HG03565 (cell line): Measurements from ENCODE around the gene NAT10.
"Not testable (repeated sequence)": the region's sequence is repeated elsewhere in the genome, so short reads cannot be mapped to it uniquely, and the experiment has no call there.

Experiments
- ATAC-seq: cut with Tn5 transposase; IDR thresholded peaks from one replicate; pipeline ENCODE4 v1.9.1; 2021; ENCODE audit warnings: mild to moderate bottlenecking, moderate library complexity; ENCODE audit not compliant: unreplicated experiment

The NAT10 gene

DNA sequence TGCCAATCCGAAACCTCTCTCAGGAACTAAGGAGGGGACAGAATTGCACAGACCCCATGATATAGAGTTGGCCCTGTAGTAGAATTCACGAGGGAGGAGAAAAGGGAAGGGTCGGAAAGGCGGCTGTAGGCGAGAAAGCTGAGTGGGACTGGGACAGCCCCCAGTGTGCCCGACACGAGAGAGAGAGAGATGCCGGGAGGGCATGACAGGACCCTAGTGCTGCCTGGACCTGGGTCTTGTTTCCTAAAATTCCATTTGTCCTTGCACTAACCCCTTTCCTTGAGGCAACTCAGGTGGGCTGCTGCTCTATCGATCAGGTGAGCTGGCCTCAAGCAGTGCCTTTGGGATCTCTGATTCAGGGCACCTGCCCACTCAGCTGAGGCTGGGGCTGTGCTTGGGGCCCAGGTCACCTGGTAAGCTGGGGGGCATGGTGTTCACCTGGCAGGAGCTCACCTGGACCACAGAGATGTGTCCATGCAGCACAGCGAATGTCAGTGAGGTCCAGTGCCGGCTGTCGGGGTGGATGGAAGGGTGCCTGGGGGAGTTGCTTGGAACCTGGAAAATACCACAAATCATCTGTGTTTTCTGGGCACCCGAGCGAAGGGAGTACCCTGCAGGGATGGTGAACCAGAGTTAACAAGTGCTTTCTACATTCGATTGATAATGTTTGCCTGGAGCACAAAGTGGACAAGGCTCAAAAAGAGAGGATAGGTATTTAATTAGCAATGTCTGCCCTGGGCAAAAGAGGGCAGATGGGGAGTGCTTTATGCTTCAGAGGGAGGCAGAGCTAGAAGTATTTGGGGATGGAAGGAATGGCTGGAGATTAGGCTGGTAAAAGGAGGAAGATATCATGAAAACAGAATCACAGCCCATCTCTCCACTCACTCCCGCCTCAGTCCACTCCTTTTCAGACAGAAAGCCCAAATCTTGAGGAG, 61.6 kb downstream of the NAT10 start:
- no peak for ATAC-seq

DNA sequence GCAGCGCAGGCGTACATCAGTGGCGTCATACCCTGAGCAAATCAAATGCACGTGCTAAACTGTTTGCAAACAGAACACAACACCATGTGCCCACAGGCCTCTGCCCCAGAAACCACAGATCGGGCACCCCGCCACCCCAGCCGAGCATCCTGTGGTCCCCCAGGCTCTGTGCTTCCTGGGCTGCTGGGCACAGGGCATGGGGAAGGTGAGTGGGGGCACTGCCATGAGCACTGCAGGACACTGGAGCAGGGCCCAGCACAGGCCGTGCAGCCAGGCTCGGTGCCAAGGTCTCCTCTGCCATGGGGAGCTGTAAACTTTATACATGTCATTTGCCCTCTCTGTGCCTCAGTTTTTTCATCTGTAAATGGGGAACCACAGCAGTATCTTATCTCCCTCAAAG, 62.5 kb downstream of the NAT10 start:
- ATAC-seq, result no peak

DNA sequence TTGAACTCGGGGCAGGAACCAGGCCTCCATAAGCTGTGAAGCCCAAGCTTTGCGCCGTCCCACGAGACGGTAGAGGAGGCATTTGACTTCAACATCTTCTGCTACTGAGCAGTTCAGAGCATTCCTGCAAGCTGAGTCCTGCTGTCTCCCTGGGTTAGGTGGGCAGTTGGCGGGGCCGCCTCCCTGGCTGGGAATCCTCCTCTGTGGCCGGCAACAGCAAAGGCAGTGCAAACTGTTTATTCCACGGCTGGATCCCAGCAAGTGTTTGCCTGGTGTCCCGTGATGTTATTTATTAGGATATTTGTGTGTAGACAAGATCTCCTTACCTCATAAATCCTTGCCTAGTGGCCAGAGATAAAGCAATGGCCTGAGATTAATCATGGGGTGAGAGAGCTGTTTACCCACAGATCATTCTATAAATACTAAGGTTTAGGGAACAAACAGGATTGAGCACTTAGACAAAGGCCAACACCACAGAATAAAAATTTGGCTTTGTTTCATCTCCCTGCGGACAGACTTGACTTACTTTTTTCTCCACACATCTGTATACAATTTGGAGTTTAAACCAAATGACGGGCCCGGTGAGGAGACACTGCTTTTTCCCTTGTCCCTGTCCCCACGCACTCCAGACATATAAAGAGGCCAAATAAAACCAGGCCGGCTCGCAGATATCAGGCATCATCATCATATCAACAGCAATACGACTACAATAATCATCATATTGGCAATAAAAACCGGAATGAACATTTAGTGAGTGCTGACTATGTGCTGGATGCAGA, 63.4 kb downstream of the NAT10 start:
- no peak for ATAC-seq

DNA sequence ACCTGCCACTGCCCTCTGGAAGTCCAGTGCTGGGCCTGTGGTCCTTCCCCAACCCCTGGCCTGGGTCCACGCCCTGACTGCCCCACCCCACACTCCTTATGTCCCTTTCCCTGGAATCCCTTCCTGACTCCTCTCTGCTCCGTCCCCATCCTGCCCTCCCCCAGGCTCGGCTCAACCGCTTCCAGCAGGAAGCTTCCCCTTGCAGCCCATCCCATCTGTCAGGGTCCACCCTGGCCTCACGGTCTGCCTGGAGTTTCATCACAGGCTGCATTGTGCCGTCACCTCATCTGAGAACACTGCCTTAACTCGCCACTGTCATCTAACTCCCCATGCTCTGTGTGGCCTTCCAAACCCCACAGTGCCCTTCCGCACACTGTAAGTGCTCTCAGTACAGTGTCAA, 64.3 kb downstream of the NAT10 start:
- ATAC-seq, result no peak

DNA sequence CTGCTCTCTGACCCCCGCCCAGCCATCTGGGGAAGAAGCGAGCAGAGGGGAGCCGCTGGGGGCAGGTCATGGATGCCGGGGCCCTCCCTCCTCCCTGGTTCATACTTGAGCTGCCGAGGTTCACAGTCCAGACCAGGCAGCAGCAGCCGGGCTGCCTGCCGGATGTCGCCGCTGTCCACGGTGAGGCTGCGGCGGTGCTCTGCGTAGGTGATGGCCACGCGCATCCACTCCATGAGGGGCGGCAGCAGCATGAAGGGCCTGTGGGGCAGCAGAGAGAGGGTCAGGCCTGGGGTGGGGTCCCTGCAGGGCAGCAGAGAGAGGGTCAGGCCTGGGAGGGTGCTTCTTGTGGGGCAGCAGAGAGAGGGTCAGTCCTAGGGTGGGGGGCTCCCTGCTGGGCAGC, 67.6 kb downstream of the NAT10 start:
- no peak for ATAC-seq

DNA sequence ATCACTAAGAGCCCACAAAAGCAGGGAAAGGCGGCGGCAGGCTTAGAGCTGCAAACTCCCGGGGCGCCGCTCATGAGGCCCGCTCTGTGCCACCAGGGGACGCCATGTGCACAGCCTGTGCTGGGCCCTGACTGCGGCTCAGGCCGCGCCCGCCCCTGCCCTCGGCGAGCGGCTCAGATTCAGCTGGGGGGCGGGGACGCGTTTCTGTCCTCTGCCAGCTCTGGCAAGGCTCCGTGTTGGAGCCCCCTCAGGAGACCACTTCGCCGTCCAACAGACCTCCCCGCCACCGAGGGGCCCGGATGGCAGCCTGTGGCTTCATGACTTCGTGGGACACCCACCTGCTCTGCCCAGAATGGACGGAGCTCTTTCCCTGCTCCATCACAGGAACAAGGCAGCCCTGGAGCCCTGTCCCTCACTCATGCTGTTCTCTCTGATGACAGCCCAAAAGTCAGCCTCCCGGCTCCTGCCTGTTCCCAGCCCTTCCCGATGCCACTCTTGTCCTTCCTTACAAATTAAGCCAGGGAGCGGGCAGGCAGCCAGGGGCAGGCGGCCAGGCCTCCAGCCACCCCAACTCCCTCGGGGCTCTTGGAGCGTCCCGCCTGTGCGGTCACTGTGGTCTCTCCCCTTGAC, 69.1 kb downstream of the NAT10 start:
- ATAC-seq, result peak; percentile 60

DNA sequence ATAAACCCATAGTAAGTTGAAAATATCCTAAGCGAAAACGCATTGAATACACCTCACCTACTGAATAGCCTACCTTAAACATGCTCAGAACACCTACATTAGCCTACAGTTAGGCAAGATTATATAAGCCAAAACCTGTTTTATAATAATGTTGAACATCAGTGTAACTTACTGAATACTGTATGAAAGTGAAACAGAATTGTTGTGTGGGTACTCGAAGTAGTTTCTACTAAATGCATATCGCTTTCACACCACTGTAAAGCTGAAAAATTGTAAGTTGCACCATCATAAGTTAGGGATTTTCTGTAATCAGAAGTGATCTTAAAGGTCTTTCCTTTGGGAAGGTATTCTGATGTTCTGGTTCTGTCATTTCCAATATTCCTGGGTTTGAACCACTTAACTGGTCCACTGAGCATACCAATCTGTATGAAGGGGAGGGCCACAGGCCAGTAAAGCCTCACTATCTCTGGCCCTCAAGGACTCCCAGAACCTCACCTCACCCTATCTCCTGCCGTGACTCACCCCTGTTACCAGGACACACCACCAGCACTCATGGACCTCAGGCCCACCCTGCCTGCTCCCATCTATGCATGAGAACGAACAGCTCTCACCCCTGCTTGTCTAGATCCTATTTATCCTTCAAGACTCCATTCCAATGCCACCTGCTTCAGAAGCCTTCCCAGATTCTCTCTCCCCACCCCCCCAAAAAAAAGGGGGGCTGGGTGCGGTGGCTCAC, 70.0 kb downstream of the NAT10 start:
- no peak for ATAC-seq

DNA sequence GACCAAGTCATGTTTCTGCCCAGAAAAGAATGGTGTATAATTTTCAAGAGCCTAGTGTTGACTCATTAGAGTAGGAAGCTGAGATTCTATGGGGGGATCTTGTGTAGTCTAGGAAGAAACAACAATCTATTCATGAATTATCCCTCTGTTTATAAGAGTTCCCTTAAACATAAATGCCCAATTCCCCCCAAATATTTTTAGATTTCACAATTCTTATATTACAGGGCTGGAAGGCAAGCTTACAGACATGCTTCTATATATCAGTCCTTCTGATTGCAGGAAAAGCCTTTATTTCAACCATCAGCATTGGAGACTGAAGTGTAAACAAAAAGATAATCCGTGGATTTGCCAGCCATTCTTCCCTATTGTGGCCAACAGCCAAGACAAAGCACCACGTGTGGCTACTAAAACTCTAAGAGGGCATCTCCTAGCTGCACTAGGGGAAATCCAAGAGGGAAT, 71.4 kb downstream of the NAT10 start:
- no peak for ATAC-seq

DNA sequence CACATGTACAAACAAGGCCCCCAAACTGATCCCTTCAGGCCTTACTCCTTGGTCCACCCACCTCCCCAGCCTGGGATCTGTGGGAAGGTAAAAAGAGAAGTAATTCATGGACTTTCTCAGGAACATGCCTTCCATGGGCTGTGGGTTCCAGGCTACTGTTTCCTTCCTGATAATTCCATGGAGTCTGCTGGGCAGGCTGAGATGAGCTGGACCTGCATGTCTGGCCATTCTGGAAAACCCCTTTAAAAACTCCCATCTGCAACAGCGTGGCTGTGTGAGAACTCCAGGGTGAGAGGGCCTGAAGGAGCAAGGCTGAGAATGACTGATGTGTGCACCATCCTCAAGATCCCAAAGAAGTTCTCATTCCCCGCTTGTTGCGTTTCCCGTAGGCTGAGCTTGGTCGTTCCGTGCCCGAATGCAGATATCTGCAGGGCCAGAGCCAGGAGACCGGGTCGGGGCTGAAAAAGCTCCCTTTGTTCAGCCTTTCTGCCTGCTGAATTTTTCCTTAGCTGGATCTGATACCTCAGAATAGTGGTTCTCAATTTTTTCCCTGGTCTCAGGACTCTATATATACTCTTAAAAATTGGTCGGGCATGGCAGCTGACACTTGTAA, 72.9 kb downstream of the NAT10 start:
- ATAC-seq, result no peak

DNA sequence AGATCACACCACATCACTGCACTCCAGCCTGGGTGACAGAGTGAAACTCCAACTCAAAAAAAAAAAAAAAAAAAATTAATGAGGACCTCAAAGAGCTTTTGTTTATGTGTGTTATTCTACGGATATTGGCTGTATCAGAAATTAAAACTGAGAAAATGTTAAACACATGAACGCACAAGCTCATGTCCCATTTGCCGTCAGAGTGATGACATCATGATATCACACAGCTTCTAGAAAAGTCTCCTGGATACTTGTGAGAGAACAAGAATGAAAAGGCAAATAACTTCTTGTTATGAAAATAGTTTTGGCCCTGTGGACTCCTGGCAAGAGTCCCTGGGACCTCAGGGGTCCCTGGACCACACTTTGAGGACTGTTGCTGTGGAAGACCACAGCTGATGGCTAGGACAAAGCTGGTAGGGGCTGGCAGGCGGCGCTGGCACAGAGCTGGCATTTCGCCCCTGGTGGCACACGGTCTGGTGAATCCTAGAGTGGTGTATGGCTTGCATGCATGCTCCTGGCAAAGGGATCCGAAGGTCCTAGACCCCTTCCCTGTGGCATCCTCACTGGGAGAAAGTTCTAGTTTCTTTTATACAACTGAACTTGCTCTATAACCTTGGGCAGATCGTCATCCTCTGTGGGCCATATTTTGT, 73.7 kb downstream of the NAT10 start:
- no peak for ATAC-seq

DNA sequence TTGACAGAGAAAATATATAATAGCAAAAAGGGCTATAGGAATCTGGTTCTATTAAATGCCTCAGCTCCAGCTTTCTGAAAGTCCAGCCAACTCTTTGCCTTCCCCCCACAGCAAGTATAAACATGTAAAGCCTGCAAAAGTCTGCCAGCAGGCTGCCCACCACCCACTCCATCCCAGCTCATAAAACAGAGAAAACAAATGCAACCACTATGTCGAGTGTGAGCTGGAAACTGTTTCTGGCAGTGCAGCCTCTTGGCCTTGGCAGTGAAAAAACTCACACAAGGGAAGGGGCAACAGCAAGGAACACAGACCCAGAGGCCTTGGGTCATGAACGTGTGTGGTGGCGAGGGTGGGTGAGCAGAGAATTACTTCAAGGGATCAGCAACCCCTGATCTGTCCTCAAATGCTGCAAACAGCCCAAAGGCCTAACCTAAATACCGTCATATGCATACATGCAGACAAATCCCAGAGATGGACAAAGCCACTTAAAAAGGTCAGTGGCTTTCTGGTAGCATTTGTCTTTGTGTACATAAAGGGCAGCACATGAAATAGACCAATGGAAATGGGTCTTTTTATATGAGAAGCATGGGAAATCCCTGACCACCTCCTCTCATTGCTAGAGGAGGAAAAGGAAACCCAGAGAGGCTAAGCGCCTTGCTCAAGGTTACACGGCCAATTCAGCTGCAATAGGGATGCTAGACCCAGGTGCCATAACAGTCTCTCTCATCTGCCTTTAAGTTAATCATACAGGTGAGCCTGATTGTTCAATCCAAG, 74.8 kb downstream of the NAT10 start:
- ATAC-seq, result no peak

DNA sequence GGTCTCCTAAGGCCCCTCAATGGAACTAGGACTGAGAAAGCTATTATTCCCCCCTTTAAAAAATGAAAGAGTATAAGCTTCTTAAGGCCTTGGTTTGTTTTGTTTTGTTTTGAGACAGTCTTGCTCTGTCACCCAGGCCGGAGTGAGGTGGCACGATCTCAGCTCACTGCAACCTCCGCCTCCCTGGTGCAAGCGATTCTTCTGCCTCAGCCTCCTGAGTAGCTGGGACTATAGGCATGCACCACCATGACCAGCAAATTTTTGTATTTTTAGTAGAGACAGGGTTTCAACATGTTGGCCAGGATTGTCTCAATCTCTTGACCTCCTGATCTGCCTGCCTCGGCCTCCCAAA, 75.4 kb downstream of the NAT10 start:
- not testable (repeated sequence) for ATAC-seq

DNA sequence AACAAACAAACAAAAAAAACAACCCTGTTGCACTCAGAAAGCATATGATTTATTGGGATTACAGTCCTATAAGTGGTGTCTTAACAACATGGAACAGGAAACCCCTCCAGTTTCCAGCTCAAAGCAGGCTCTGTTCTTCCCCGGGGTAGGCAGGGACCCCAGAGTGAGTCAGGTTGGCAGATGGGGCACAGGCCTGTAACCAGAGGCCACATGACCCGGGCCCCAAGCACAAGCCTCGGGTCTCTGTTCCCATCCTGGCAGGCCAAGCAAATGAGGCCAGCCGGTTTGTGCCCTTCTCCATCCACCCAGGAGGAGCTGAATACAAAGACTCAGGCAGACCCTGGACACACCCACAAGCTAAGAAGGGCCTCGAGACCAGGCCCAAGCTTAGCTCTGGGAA, 75.8 kb downstream of the NAT10 start:
- ATAC-seq, result no peak

DNA sequence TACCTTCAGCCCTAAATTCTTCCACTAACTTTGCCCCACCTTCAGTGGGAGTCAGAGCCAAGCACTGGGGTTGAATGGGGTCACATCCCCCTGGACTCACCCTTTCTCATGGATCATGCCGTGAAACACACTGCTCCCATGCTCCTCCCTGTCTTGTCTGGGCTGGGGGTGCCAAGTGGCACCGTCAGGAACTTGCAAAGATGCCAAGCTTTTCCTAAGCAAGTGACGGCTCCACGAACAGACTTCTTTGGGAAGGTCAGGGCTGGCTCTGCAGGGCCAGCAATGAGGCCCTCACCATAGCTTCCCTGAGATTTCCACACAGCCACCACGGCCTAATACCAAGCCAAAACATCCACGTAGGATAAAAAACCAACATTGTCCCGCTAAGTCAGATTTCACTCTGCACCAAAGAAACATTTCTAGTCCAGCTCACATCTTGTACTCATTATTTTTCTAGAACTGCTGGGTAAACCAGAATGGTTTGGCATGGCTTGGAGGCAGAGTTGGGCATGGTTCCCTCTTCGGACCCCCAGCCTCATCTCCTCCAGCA, 76.5 kb downstream of the NAT10 start:
- no peak for ATAC-seq

DNA sequence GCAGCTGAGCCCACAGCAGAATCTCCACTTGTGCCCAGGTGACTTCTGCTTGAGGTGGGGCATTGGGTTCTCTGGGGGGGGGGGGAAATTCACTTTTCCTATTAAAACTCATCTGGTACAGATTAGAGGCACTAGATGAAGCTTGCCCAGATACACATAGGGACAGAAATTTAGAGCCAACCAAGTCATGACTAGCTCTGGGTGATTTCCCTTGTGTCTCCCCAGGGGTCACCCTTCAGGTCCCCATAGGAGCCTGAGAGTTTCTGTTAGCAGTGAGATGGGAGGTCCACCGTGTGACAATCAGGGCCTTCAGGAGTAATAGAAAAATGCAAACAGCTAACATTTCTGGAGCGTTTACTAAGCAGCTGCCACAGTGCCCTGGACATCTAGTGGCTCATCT, 77.0 kb downstream of the NAT10 start:
- no peak for ATAC-seq

DNA sequence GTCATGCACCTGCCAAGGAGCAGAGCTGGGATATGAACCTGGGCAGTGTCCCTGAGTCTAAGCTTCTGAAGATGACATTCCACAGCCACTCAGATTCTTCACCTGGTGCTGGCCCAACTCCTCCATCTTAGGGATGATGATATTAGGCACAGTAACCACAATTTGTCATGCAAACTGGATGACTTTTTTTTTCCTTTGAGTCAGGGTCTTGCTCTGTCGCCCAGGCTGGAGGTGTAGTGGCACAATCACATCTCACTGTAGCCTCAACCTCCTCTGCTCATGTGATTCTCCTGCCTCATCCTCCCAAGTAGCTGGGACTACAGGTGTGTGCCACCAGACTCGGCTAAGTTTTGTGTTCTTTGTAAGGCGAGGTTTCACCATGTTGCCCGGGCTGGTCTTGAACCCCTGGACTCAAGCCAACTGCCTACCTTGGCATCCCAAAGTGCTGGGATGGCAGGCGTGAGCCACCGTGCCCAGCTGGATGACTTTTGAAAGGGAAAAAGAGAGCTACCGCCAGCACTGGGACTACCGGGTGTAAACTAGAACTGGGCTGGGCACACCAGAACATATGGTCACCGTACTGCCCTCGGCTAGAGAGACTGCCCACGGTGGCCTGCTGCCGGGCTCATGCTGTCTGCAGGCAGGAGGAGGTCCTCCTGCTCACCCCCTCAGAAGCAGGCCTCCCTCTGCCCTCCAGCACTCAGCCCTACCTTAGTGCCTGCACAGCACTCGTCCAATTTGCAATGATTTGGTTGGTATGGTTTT, 77.7 kb downstream of the NAT10 start:
- no peak for ATAC-seq

DNA sequence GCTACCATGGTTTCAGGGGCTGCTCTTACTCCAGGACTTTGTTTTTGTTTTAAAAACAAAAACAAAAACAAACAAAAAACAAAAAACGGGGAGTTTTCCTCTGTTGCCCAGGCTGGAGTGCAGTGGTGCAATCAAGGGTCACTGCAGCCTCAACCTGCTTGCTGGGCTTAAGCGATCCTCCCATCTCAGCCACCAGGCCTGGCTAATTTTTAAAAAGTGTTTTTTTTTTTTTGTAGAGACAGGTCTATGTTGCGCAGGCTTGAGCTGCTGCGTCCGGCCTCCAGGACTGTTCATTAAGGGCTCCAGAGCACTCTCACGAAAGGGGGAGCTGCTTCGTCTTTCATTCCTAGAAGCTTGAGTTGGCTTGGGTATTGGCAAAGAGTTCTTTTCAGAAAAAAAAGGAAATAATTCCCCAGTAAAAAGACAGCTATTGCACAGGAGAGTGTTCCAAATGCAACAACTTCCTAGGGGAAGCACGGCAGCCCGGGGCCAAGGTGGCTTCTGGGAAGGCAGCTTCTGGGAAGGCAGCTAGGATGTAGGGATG, 78.5 kb downstream of the NAT10 start:
- no peak for ATAC-seq

DNA sequence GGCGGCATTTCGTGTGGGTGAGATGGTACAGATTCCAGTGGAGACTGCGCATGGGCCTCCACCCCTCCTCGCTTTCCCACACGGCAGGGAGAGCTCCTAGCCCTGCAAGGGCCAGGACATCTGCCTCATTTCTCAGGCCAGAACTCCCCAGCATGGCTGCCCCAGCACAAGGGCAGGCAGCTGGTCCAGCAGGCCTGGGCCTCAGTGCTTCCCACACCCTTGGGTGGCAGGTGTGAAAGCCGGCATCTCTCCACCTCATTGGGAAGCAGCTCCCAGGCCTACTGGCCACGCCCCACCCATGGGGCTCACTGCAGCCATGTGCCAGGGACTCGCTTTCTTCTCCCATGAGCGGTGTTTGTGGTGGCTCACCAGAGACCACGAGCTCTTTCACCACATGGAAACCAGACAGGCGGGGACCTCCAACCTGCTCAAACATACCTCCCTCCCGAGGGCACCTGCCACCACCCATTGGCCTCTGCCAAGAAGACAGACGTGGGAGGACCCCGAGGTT, 79.1 kb downstream of the NAT10 start:
- ATAC-seq, result no peak
